Measurements from ENCODE around the gene FAM162A. TPM values are rescaled to one million over a fixed set of nuclear protein-coding genes. Genes with fewer than 3 reads are reported as not detected.

Gene FAM162A
- total and polyA plus RNA-seq, 4 donors = 16.6 to 160 (median 29.6) TPM

DNA sequence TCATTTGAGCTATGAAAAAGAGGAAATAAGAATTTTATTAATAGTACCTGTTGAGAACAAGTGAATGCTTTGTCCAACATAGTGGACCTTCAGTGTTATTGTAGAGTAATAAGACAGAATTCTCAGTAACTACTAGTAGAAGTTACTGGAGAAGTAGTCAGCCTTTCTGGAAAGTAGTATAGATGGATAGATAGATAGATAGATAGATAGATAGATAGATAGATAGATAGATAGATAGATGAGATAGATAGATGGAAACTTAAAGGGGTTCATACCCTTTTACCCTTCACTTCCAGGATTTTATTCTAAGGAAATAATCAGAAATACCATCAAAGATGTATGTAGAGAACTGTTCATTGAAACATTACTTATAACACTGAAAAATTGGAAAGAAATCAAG is 5.2 kb downstream of the FAM162A start (continued):
- TF ChIP-seq HNF4G (IDR thresholded peaks at IDR 0.05) = no peak
- TF ChIP-seq, protein P1, sequence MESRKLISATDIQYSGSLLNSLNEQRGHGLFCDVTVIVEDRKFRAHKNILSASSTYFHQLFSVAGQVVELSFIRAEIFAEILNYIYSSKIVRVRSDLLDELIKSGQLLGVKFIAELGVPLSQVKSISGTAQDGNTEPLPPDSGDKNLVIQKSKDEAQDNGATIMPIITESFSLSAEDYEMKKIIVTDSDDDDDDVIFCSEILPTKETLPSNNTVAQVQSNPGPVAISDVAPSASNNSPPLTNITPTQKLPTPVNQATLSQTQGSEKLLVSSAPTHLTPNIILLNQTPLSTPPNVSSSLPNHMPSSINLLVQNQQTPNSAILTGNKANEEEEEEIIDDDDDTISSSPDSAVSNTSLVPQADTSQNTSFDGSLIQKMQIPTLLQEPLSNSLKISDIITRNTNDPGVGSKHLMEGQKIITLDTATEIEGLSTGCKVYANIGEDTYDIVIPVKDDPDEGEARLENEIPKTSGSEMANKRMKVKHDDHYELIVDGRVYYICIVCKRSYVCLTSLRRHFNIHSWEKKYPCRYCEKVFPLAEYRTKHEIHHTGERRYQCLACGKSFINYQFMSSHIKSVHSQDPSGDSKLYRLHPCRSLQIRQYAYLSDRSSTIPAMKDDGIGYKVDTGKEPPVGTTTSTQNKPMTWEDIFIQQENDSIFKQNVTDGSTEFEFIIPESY (IDR thresholded peaks at IDR 0.05) = no peak

DNA sequence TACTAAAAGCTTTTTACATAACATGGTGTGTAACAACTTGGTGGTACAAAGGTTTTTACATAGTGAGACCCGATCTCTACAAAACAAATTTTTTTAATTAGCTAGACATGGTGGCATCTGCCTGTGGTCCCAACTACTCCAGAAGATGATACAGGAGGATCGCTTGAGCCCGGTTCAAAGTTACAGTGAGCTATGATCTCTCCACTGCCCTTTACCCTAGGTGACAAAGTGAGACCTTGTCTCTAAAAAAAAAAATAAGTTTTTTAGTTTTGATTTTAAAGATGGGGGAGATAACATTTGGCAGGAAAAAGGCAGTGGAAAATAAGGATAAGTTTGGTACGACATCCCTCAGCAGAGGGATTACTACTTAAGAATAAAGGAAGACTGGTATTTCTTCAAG is 5.9 kb downstream of the FAM162A start:
- Histone ChIP-seq H3K4me3 (ENCODE audit: low read depth in 1 of 3, low read length in 3 of 3) (no peak overlapping the region), H3K27me3 (ENCODE audit: control insufficient read depth in 4 of 4, insufficient read depth in 4 of 4, low read length in 3 of 4) (no peaks in the 10 kb centered on the region), H3K4me1 (ENCODE audit: control insufficient read depth in 4 of 4, insufficient read depth in 4 of 4, low read length in 3 of 4) (peaks cover 8 to 62% (median 49%) of the 10 kb centered on the region in 4 donors), H3K9me3 (ENCODE audit: control insufficient read depth in 4 of 4, low read length in 3 of 4) (no peaks in the 10 kb centered on the region), H3K27ac (ENCODE audit: low read depth in 1 of 2, low read length in 2 of 2) (peak overlapping the region in 1 of 2 donors; percentile 13), H3K36me3 (ENCODE audit: control insufficient read depth in 4 of 4, insufficient read depth in 3 of 4, low read depth in 1 of 4, low read length in 3 of 4) (no peaks in the 10 kb centered on the region), H3K9ac (ENCODE audit: low read depth in 1 of 2, low read length in 2 of 2) (no peak overlapping the region)
- 36% methylated on average over 4 of the region's 4 CpGs for WGBS
- TF ChIP-seq, protein P2, sequence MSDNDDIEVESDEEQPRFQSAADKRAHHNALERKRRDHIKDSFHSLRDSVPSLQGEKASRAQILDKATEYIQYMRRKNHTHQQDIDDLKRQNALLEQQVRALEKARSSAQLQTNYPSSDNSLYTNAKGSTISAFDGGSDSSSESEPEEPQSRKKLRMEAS (IDR thresholded peaks at IDR 0.05) = no peak
- TF ChIP-seq, protein P3, sequence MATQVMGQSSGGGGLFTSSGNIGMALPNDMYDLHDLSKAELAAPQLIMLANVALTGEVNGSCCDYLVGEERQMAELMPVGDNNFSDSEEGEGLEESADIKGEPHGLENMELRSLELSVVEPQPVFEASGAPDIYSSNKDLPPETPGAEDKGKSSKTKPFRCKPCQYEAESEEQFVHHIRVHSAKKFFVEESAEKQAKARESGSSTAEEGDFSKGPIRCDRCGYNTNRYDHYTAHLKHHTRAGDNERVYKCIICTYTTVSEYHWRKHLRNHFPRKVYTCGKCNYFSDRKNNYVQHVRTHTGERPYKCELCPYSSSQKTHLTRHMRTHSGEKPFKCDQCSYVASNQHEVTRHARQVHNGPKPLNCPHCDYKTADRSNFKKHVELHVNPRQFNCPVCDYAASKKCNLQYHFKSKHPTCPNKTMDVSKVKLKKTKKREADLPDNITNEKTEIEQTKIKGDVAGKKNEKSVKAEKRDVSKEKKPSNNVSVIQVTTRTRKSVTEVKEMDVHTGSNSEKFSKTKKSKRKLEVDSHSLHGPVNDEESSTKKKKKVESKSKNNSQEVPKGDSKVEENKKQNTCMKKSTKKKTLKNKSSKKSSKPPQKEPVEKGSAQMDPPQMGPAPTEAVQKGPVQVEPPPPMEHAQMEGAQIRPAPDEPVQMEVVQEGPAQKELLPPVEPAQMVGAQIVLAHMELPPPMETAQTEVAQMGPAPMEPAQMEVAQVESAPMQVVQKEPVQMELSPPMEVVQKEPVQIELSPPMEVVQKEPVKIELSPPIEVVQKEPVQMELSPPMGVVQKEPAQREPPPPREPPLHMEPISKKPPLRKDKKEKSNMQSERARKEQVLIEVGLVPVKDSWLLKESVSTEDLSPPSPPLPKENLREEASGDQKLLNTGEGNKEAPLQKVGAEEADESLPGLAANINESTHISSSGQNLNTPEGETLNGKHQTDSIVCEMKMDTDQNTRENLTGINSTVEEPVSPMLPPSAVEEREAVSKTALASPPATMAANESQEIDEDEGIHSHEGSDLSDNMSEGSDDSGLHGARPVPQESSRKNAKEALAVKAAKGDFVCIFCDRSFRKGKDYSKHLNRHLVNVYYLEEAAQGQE (IDR thresholded peaks at IDR 0.05) = no peak
- TF ChIP-seq, protein P1 (IDR thresholded peaks at IDR 0.05) = peak; percentile 32
- TF ChIP-seq, protein P4, sequence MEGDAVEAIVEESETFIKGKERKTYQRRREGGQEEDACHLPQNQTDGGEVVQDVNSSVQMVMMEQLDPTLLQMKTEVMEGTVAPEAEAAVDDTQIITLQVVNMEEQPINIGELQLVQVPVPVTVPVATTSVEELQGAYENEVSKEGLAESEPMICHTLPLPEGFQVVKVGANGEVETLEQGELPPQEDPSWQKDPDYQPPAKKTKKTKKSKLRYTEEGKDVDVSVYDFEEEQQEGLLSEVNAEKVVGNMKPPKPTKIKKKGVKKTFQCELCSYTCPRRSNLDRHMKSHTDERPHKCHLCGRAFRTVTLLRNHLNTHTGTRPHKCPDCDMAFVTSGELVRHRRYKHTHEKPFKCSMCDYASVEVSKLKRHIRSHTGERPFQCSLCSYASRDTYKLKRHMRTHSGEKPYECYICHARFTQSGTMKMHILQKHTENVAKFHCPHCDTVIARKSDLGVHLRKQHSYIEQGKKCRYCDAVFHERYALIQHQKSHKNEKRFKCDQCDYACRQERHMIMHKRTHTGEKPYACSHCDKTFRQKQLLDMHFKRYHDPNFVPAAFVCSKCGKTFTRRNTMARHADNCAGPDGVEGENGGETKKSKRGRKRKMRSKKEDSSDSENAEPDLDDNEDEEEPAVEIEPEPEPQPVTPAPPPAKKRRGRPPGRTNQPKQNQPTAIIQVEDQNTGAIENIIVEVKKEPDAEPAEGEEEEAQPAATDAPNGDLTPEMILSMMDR (IDR thresholded peaks at IDR 0.05; ENCODE audit: low read depth, low read length, missing input control) = no peak
- TF ChIP-seq FOXA1 (IDR thresholded peaks at IDR 0.05) (no peak), GABPA (IDR thresholded peaks at IDR 0.05 in 1 of 2, conservative IDR thresholded peaks at IDR 0.05 in 1 of 2) (no peak), JUND (IDR thresholded peaks at IDR 0.05) (peak in 1 of 2 donors; percentile 33), HNF4A (conservative IDR thresholded peaks at IDR 0.05) (peak; percentile 93 to 94), SP1 (IDR thresholded peaks at IDR 0.05) (no peak), TAF1 (conservative IDR thresholded peaks at IDR 0.05) (no peak), HNF4G (IDR thresholded peaks at IDR 0.05) (peak; percentile 79), RXRA (IDR thresholded peaks at IDR 0.05) (peak in 1 of 2 donors; percentile 30), NR2F2 (IDR thresholded peaks at IDR 0.05) (no peak), FOXA2 (IDR thresholded peaks at IDR 0.05) (no peak), YY1 (IDR thresholded peaks at IDR 0.05) (no peak), EGR1 (IDR thresholded peaks at IDR 0.05; ENCODE audit: low read depth in 2 of 2) (no peak), RAD21 (IDR thresholded peaks at IDR 0.05) (no peak)
- TF ChIP-seq, protein P5, sequence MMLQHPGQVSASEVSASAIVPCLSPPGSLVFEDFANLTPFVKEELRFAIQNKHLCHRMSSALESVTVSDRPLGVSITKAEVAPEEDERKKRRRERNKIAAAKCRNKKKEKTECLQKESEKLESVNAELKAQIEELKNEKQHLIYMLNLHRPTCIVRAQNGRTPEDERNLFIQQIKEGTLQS (IDR thresholded peaks at IDR 0.05) = no peak
- DNase-seq (ENCODE audit: low spot score) = no peak

Measured in liver (tissue), 9 donors.